Measurements from ENCODE around the gene ZBTB45. TPM values are rescaled to one million over a fixed set of nuclear protein-coding genes. Genes with fewer than 3 reads are reported as not detected.

ZBTB45 gene
- total and polyA plus RNA-seq, 9 of the 15 experiments (the other 6 are each of a cell fraction or from before 2014, with no cell fraction given) = 0.08 to 16.1 (median 1.8) TPM

GRCh38 chr19:58522709-58523108, 3.1 kb upstream of the ZBTB45 start:
- Histone ChIP-seq H3K4me3 (no peak overlapping the region), H3K27ac (ENCODE audit: extremely low read depth, low read depth, low read length) (no peak overlapping the region), H2AFZ (ENCODE audit: low read depth, low read length) (peak overlapping the region; percentile 55), H3K4me1 (replicated peaks in 1 of 2; ENCODE audit: control insufficient read depth in 2 of 2, insufficient read depth in 2 of 2, low read length in 2 of 2) (peaks cover 11 to 28% of the 10 kb centered on the region in 2 experiments), H3K9ac (ENCODE audit: insufficient read depth in 1 of 2, low read depth in 2 of 2, low read length in 2 of 2) (0 out of 4 replicates have a peak overlapping the region, but pooled peaks of 1 of the 2 experiments have one; percentile 19), H3K79me2 (ENCODE audit: control insufficient read depth, insufficient read depth, low read length) (peaks cover 26% of the 10 kb centered on the region), H4K20me1 (replicated peaks; ENCODE audit: control insufficient read depth, insufficient read depth, low read length) (no peaks in the 10 kb centered on the region), H3K36me3 (ENCODE audit: control insufficient read depth, insufficient read depth, low read length) (no peaks in the 10 kb centered on the region; the same call in 2 of the 3 replicates), H3K9me3 (replicated peaks; ENCODE audit: control insufficient read depth, insufficient read depth, low read depth, low read length) (no peaks in the 10 kb centered on the region), H3K4me2 (ENCODE audit: insufficient read depth, low read length) (no peak overlapping the region), H3K27me3 (ENCODE audit: control insufficient read depth in 2 of 2, insufficient read depth in 2 of 2, low read length in 2 of 2) (no peaks in the 10 kb centered on the region), H3K9me1 (ENCODE audit: control insufficient read depth, insufficient read depth, low read length) (peaks cover 3% of the 10 kb centered on the region)
- in situ Hi-C loops (cut with MboI) (no loop called here), intact Hi-C loops (cut with micrococcal nuclease) (no loop called here)
- no TSS peak for BruUV-seq (replicated peaks)
- ChIA-PET POLR2A (no interaction called here), CTCF (ENCODE audit: low intra/inter-chr PET ratio) (interaction anchor here (1.3 kb wide), 1 partner anchor 57 kb away, joined by 4 read pairs; no protein-coding TSS in a partner anchor)
- TF ChIP-seq ELK1 (CRISPR knock-in tag; IDR thresholded peaks at IDR 0.05) (no peak), ZC3H4 (CRISPR knock-in tag; IDR thresholded peaks at IDR 0.05; ENCODE audit: borderline replicate concordance) (no peak), GABPB1 (CRISPR knock-in tag; IDR thresholded peaks at IDR 0.05) (no peak), FOXP4 (CRISPR knock-in tag; IDR thresholded peaks at IDR 0.05; ENCODE audit: borderline replicate concordance) (no peak), ZC3H8 (IDR thresholded peaks at IDR 0.05) (no peak), PCBP2 (IDR thresholded peaks at IDR 0.05; ENCODE audit: low read depth, low read length, poor library complexity, severe bottlenecking) (no peak), SAP30 (IDR thresholded peaks at IDR 0.05; ENCODE audit: borderline replicate concordance, insufficient read depth, low read depth, low read length, poor library complexity, severe bottlenecking) (no peak), ZNF274 (IDR thresholded peaks at IDR 0.05; ENCODE audit: borderline replicate concordance, low read depth, low read length) (no peak), ZNF12 (CRISPR knock-in tag; IDR thresholded peaks at IDR 0.05) (no peak), ZNF324 (CRISPR knock-in tag; IDR thresholded peaks at IDR 0.05) (no peak), ZNF584 (CRISPR knock-in tag; IDR thresholded peaks at IDR 0.05; ENCODE audit: low read depth) (no peak), PHB (CRISPR knock-in tag; IDR thresholded peaks at IDR 0.05) (no peak)
- DNase-seq (ENCODE audit: extremely low read depth in 1 of 4, low spot score in 3 of 4) = no peak
- 27% methylated on average over 3 of the region's 3 CpGs for WGBS (ENCODE audit: insufficient coverage, low coverage, missing lambda C conversion rate)
- FAIRE-seq = no peak
- ATAC-seq = no peak

All from K562 (cell line).